ENCODE measurements around the gene PP2D1. TPM values are rescaled to one million over a fixed set of nuclear protein-coding genes. Genes with fewer than 3 reads are reported as not detected.

Gene PP2D1
- total and polyA plus RNA-seq, 9 of the 15 experiments (the other 6 are each of a cell fraction or from before 2014, with no cell fraction given) = 0.07 to 0.10 TPM; not detected in 7

- TF ChIP-seq ATF4 (CRISPR knock-in tag; IDR thresholded peaks at IDR 0.05) (0 out of 2 replicates have a peak, but pooled peaks have one; percentile 42), MCM3 (IDR thresholded peaks at IDR 0.05) (no peak), TARDBP (IDR thresholded peaks at IDR 0.05) (no peak), MTA1 (IDR thresholded peaks at IDR 0.05; ENCODE audit: borderline replicate concordance) (peak; percentile 53; the same call in 1 of the 2 replicates), ZBTB17 (CRISPR knock-in tag; IDR thresholded peaks at IDR 0.05) (peak; percentile 44; the same call in 1 of the 2 replicates), SAFB2 (IDR thresholded peaks at IDR 0.05; ENCODE audit: borderline replicate concordance, low read depth, low read length, severe bottlenecking) (no peak), ASH1L (IDR thresholded peaks at IDR 0.05; ENCODE audit: borderline replicate concordance, low read depth, partially characterized antibody) (no peak), SUPT5H (IDR thresholded peaks at IDR 0.05) (no peak), BHLHE40 (IDR thresholded peaks at IDR 0.05; ENCODE audit: low read length) (no peak), CCAR2 (IDR thresholded peaks at IDR 0.05; ENCODE audit: low read depth, low read length) (no peak), ZNF79 (CRISPR knock-in tag; IDR thresholded peaks at IDR 0.05; ENCODE audit: low read depth) (no peak), BRF1 (IDR thresholded peaks at IDR 0.05; ENCODE audit: borderline replicate concordance, extremely low read depth, insufficient read length) (no peak), GTF3C2 (IDR thresholded peaks at IDR 0.05; ENCODE audit: borderline replicate concordance, extremely low read depth, insufficient read length) (no peak), HIVEP1 (CRISPR knock-in tag; IDR thresholded peaks at IDR 0.05) (no peak), ZNF318 (IDR thresholded peaks at IDR 0.05; ENCODE audit: borderline replicate concordance in 1 of 2, low read depth in 1 of 2) (no peak), MXI1 (IDR thresholded peaks at IDR 0.05; ENCODE audit: low read depth, low read length) (no peak)
These were observed 74.4 kb downstream of the PP2D1 start (continued) for GRCh38 chr3:19937459-19938294.

Measured in K562 (cell line).